H1 (cell line): ENCODE results near the gene NR4A3. TPM values are rescaled to one million over a fixed set of nuclear protein-coding genes. Genes with fewer than 3 reads are reported as not detected.

Experiments used
- CTCF ChIA-PET: fragments of 300-600 bp; sonication (Branson Sonifier 250); formaldehyde crosslinking; loops from one replicate; lab custom pipeline; 2021; ENCODE audit not compliant: partially characterized antibody; lab: Charles Lee
- POLR2A ChIA-PET: fragments of 300-600 bp; sonication (Branson Sonifier 250); formaldehyde crosslinking; loops from one replicate; lab custom pipeline; 2021; ENCODE audit warnings: inconsistent platforms; ENCODE audit not compliant: partially characterized antibody; lab: Charles Lee
- DNase-seq, 2 experiments: peaks; one replicate each; pipeline versions ENCODE4 v3.0.0 to v3.0.0-alpha.2; 2010 to 2022; ENCODE audit warnings: low spot score in 2 of 2, low read depth in 1 of 2, mixed read lengths in 1 of 2
- FAIRE-seq: peaks from 2 replicates; lab custom pipeline; 2011; peaks lifted over from hg19 to GRCh38; lab: Jason Lieb, UNC
- H2AFZ ChIP-seq: 2 replicates; pipeline ENCODE4 v1.8.1; 2012; ENCODE audit warnings: low read length, inconsistent platforms
- H2AK5ac ChIP-seq: 2 replicates; pipeline ENCODE4 v1.6.1; 2013; ENCODE audit warnings: low read depth, low read length
- H2BK120ac ChIP-seq: replicated peaks from 2 replicates; pipeline ENCODE3; 2013; ENCODE audit warnings: low read depth, low read length, inconsistent platforms
- H2BK12ac ChIP-seq: 2 replicates; pipeline ENCODE4 v1.6.1; 2013; ENCODE audit warnings: low read depth, low read length
- H2BK15ac ChIP-seq: 2 replicates; pipeline ENCODE4 v1.6.1; 2013; ENCODE audit warnings: low read length
- H2BK20ac ChIP-seq: 2 replicates; pipeline ENCODE4 v1.6.1; 2013; ENCODE audit warnings: low read length
- H2BK5ac ChIP-seq: 2 replicates; pipeline ENCODE4 v1.6.1; 2013; ENCODE audit warnings: low read depth, low read length
- H3K14ac ChIP-seq: 2 replicates; pipeline ENCODE4 v1.6.1; 2013; ENCODE audit warnings: inconsistent platforms; ENCODE audit not compliant: insufficient read length
- H3K18ac ChIP-seq: 2 replicates; pipeline ENCODE4 v1.6.1; 2013; ENCODE audit warnings: low read length; ENCODE audit errors: extremely low read depth
- H3K23ac ChIP-seq: 2 replicates; pipeline ENCODE4 v1.6.1; 2013; ENCODE audit warnings: inconsistent platforms; ENCODE audit not compliant: insufficient read length
- H3K23me2 ChIP-seq: 2 replicates; pipeline ENCODE4 v1.6.1; 2013; ENCODE audit warnings: low read depth, low read length
- H3K27ac ChIP-seq: 2 replicates; pipeline ENCODE4 v1.6.1; 2011; ENCODE audit warnings: low read depth, low read length, inconsistent platforms
- H3K27me3 ChIP-seq, 4 experiments: replicated peaks in 1 of 4; 1 replicate in 1 of 4; 2 replicates in 3 of 4; pipeline versions ENCODE4 v1.6.1 to v1.8.1; 2011 to 2013; ENCODE audit warnings: low read length in 3 of 4, mild to moderate bottlenecking in 3 of 4, inconsistent platforms in 2 of 4, mixed read lengths in 2 of 4, moderate library complexity in 1 of 4; ENCODE audit not compliant: control insufficient read depth in 3 of 4, insufficient read depth in 3 of 4; ENCODE audit errors: extremely low read depth in 1 of 4
- H3K36me3 ChIP-seq, 4 experiments: 2 replicates each; pipeline versions ENCODE4 v1.6.1 to v1.8.1; 2011 to 2013; ENCODE audit warnings: mild to moderate bottlenecking in 4 of 4, low read length in 3 of 4, moderate library complexity in 2 of 4, control low read depth in 1 of 4, inconsistent platforms in 1 of 4; ENCODE audit not compliant: insufficient read depth in 4 of 4, control insufficient read depth in 2 of 4
- H3K4ac ChIP-seq: replicated peaks from 2 replicates; pipeline ENCODE3; 2013; ENCODE audit warnings: low read length, low read depth, mixed read lengths, inconsistent platforms; ENCODE audit not compliant: insufficient read length
- H3K4me1 ChIP-seq, 4 experiments: replicated peaks in 1 of 4; 1 replicate in 1 of 4; 2 replicates in 3 of 4; pipeline versions ENCODE4 v1.6.1 to v1.8.1; 2011 to 2013; ENCODE audit warnings: low read length in 3 of 4, inconsistent platforms in 2 of 4, mixed read lengths in 1 of 4; ENCODE audit not compliant: insufficient read depth in 4 of 4, control insufficient read depth in 3 of 4
- H3K4me2 ChIP-seq, 2 experiments: 2 replicates each; pipeline versions ENCODE4 v1.6.1 to v1.8.1; 2011 to 2013; ENCODE audit warnings: low read depth in 2 of 2, low read length in 2 of 2, control low read depth in 1 of 2, inconsistent platforms in 1 of 2, mild to moderate bottlenecking in 1 of 2; ENCODE audit not compliant: insufficient read depth in 1 of 2
- H3K4me3 ChIP-seq, 4 experiments: fragments of 200-600, 300-600 bp in 1 of 4; sonication (generic), shearing (Covaris generic), sonication (Bioruptor Twin) in 1 of 4; 2 replicates each; pipeline versions ENCODE4 v1.5.1 to v1.8.1; 2011 to 2016; ENCODE audit warnings: low read length in 4 of 4, low read depth in 3 of 4, control low read depth in 2 of 4, inconsistent platforms in 2 of 4, mild to moderate bottlenecking in 2 of 4, mixed read lengths in 1 of 4, moderate library complexity in 1 of 4; ENCODE audit not compliant: insufficient read depth in 2 of 4; ENCODE audit errors: extremely low read depth in 1 of 4
- H3K56ac ChIP-seq: replicated peaks from 2 replicates; pipeline ENCODE3; 2013; ENCODE audit warnings: low read depth, mild to moderate bottlenecking, mixed read lengths, low read length, inconsistent platforms; ENCODE audit not compliant: insufficient read length
- H3K79me1 ChIP-seq: 2 replicates; pipeline ENCODE4 v1.6.1; 2013; ENCODE audit warnings: low read depth, low read length, control low read depth
- H3K79me2 ChIP-seq, 2 experiments: 2 replicates each; pipeline versions ENCODE4 v1.6.1 to v1.8.1; 2012 to 2013; ENCODE audit warnings: low read length in 2 of 2, mild to moderate bottlenecking in 2 of 2, inconsistent platforms in 1 of 2; ENCODE audit not compliant: insufficient read depth in 2 of 2, control insufficient read depth in 1 of 2
- H3K9ac ChIP-seq, 4 experiments: replicated peaks in 1 of 4; 1 replicate in 1 of 4; 2 replicates in 3 of 4; pipeline versions ENCODE4 v1.6.1 to v1.8.1; 2011 to 2013; ENCODE audit warnings: low read depth in 3 of 4, low read length in 3 of 4, control low read depth in 2 of 4, mild to moderate bottlenecking in 2 of 4, moderate library complexity in 2 of 4, inconsistent platforms in 1 of 4; ENCODE audit errors: extremely low read depth in 1 of 4
- H3K9me3 ChIP-seq, 2 experiments: 2 replicates each; pipeline versions ENCODE4 v1.6.1 to v1.8.1; 2012 to 2013; ENCODE audit warnings: mild to moderate bottlenecking in 2 of 2, moderate library complexity in 2 of 2, control low read depth in 1 of 2, inconsistent platforms in 1 of 2, low read depth in 1 of 2, low read length in 1 of 2, mixed read lengths in 1 of 2; ENCODE audit not compliant: insufficient read depth in 2 of 2
- H4K20me1 ChIP-seq, 2 experiments: replicated peaks in 1 of 2; 2 replicates each; pipeline versions ENCODE3 to v1.8.1; 2011 to 2013; ENCODE audit warnings: inconsistent platforms in 2 of 2, low read length in 2 of 2, mild to moderate bottlenecking in 1 of 2; ENCODE audit not compliant: insufficient read depth in 2 of 2, control insufficient read depth in 1 of 2
- H4K5ac ChIP-seq: 2 replicates; pipeline ENCODE4 v1.6.1; 2013; ENCODE audit warnings: low read length, low read depth, mixed read lengths, inconsistent platforms; ENCODE audit not compliant: insufficient read length
- H4K8ac ChIP-seq: 2 replicates; pipeline ENCODE4 v1.8.0; 2013; ENCODE audit warnings: mild to moderate bottlenecking, moderate library complexity, low read length, inconsistent platforms; ENCODE audit not compliant: insufficient read depth; ENCODE audit errors: extremely low read depth
- H4K91ac ChIP-seq: replicated peaks from 2 replicates; pipeline ENCODE3; 2013; ENCODE audit warnings: low read length, mixed read lengths, inconsistent platforms; ENCODE audit not compliant: insufficient read length
- ATF3 ChIP-seq: IDR thresholded peaks from 2 replicates; pipeline ENCODE4 v1.6.1; 2011; ENCODE audit warnings: low read depth, mild to moderate bottlenecking, low read length; ENCODE audit not compliant: insufficient read depth
- EGR1 ChIP-seq: IDR thresholded peaks from 2 replicates; pipeline ENCODE4 v1.6.1; 2011; ENCODE audit warnings: low read depth, low read length, borderline replicate concordance
- EP300 ChIP-seq, 2 experiments: IDR thresholded peaks; 1 replicate in 1 of 2; 2 replicates in 1 of 2; pipeline ENCODE4 v1.6.1; 2011 to 2012; ENCODE audit warnings: low read depth in 2 of 2, low read length in 2 of 2, mild to moderate bottlenecking in 2 of 2, borderline replicate concordance in 1 of 2, inconsistent platforms in 1 of 2, moderate library complexity in 1 of 2
- MAX ChIP-seq: IDR thresholded peaks from 2 replicates; pipeline ENCODE4 v1.6.1; 2012; ENCODE audit warnings: inconsistent platforms
- PHF8 ChIP-seq: fragments of 200-600 bp; sonication (generic); conservative IDR thresholded peaks from 2 replicates; pipeline ENCODE4 v1.7.1; 2012; ENCODE audit warnings: low read depth, mild to moderate bottlenecking, inconsistent platforms, low read length, moderate library complexity
- POU5F1 ChIP-seq: IDR thresholded peaks from 2 replicates; pipeline ENCODE4 v1.6.1; 2011; ENCODE audit warnings: low read depth, mild to moderate bottlenecking, low read length, moderate library complexity
- SP1 ChIP-seq: IDR thresholded peaks from 2 replicates; pipeline ENCODE4 v1.6.1; 2011; ENCODE audit warnings: low read depth, low read length
- SRF ChIP-seq: IDR thresholded peaks from 2 replicates; pipeline ENCODE4 v1.6.1; 2011; ENCODE audit warnings: mild to moderate bottlenecking, low read depth, low read length, moderate library complexity
- TBP ChIP-seq: IDR thresholded peaks from 2 replicates; pipeline ENCODE4 v1.6.1; 2011; ENCODE audit warnings: low read depth, low read length, improper control_type of control experiment
- WGBS, 2 experiments: shearing (Covaris generic) in 1 of 2; methylation state at CpG; one replicate each; pipeline versions ENCODE4 v1.1.6 to v1.1.7; 2013 to 2015; ENCODE audit warnings: low lambda C conversion rate in 2 of 2, mixed read lengths in 2 of 2, inconsistent platforms in 1 of 2, low coverage in 1 of 2, missing lambda C conversion rate in 1 of 2; ENCODE audit not compliant: insufficient replicate concordance in 2 of 2, insufficient coverage in 1 of 2, insufficient read length in 1 of 2; ENCODE audit errors: extremely low coverage in 1 of 2, missing lambda C conversion rate in 1 of 2; 5-methylcytosine and 5-hydroxymethylcytosine counted together
- polyA plus RNA-seq, 7 experiments: library from polyadenylated mRNA; depleted of rRNA in 3 of 7; stranded (reverse) in 5 of 7; unstranded in 2 of 7; fragments of >200 nt in 5 of 7; fragments of 200-250 nt in 2 of 7; gene quantifications; 1 replicate in 5 of 7; 2 replicates in 1 of 7; 4 replicates in 1 of 7; pipeline versions ENCODE4 v1.2.1 to v1.2.3, GENCODE V29; 2011 to 2013; ENCODE audit warnings: missing spikeins in 2 of 7, mixed read lengths in 2 of 7
- total RNA-seq: library from RNA; stranded (reverse); fragmentation: NEBNext Ultra II Directional; extraction: Animal tissue kit (Norgen Biotek cat#: 25700); gene quantifications from 2 replicates; pipeline ENCODE4 v1.2.1, GENCODE V29; 2021

NR4A3 gene
- total and polyA plus RNA-seq, 2 of the 8 experiments (the other 6 are each of a cell fraction or from before 2014, with no cell fraction given), result 0.05 to 0.30 TPM

- Histone ChIP-seq H2BK12ac (0 out of 2 replicates have a peak overlapping the region, but pooled peaks have one; percentile 1), H4K91ac (no peak overlapping the region), H3K27ac (peak overlapping the region; percentile 88; the same call in 1 of the 2 replicates), H3K36me3 (no peaks in the 10 kb centered on the region), H4K20me1 (peaks cover 4 to 10% of the 10 kb centered on the region in 2 experiments), H2BK5ac (no peak overlapping the region), H3K18ac (no peak overlapping the region), H3K56ac (no peak overlapping the region), H3K4me1 (peaks cover 0 to 21% (median 8%) of the 10 kb centered on the region in 4 experiments; a peak in 6 of 7 replicates), H3K4me3 (peak overlapping the region; percentile 77 to 90 (median 84)), H2BK20ac (no peak overlapping the region), H3K14ac (no peak overlapping the region), H3K9me3 (no peaks in the 10 kb centered on the region), H3K27me3 (peaks cover 21 to 50% (median 45%) of the 10 kb centered on the region in 4 experiments), H4K5ac (no peak overlapping the region), H2BK120ac (no peak overlapping the region), H3K79me1 (0 out of 2 replicates have a peak, but pooled peaks cover 3% of the 10 kb centered on the region), H3K9ac (peak overlapping the region; percentile 52 to 98 (median 92); a peak in 6 of 7 replicates), H4K8ac (peak overlapping the region; percentile 98), H2AK5ac (no peak overlapping the region), H3K4ac (no peak overlapping the region), H3K79me2 (peaks cover 0 to 6% of the 10 kb centered on the region in 2 experiments; a peak in 1 of 4 replicates), H2AFZ (peak overlapping the region; percentile 65; the same call in 1 of the 2 replicates), H3K23ac (no peak overlapping the region), H3K4me2 (peak overlapping the region; percentile 99 to 100), H3K23me2 (peaks cover 39% of the 10 kb centered on the region), H2BK15ac (no peak overlapping the region)
- POLR2A ChIA-PET, result interaction anchor here (0.8 to 2.0 kb wide), 6 partner anchors 8 to 137 kb away, joined by 3 to 9 read pairs (median 4); partner anchors contain the start of gene STX17
- FAIRE-seq, result no peak
- CTCF ChIA-PET, result interaction anchor here (1.6 kb wide), 1 partner anchor 86 kb away, joined by 3 read pairs; no protein-coding TSS in a partner anchor
- 2% methylated on average over 34 of the region's 81 CpGs; no CpG with 5 or more reads in 1 of the 2 experiments for WGBS, 2 experiments
- DNase-seq, result peak in 1 of 2 experiments; percentile 95
- TF ChIP-seq MAX (peak; percentile 61), ATF3 (peak; percentile 60; the same call in 1 of the 2 replicates), SRF (peak; percentile 83), EP300 (IDR thresholded peaks at IDR 0.05; ENCODE audit: borderline replicate concordance in 1 of 2, low read depth in 2 of 2, low read length in 2 of 2) (peak in 1 of 2 experiments; percentile 52; a peak in 1 of 3 replicates), PHF8 (no peak; the same call in 1 of the 2 replicates), SP1 (no peak), EGR1 (peak; percentile 88), POU5F1 (0 out of 2 replicates have a peak, but pooled peaks have one; percentile 31), TBP (0 out of 2 replicates have a peak, but pooled peaks have one; percentile 17)
Observed at GRCh38 chr9:99819856-99820684, 1.6 kb upstream of the NR4A3 start.
